Epithelial cell of proximal tubule (primary cell): ENCODE results near the gene OR10D3. TPM values are rescaled to one million over a fixed set of nuclear protein-coding genes. Genes with fewer than 3 reads are reported as not detected.

Experiments used
- DNase-seq: peaks from one replicate; pipeline ENCODE4 v3.0.0-alpha.2; 2011; ENCODE audit warnings: low read depth
- H3K4me3 ChIP-seq: 2 replicates; pipeline ENCODE4 v1.5.1; 2011; ENCODE audit warnings: low read depth, mild to moderate bottlenecking, low read length
- total RNA-seq: library from RNA; depleted of rRNA; stranded (reverse); fragments of >200 nt; gene quantifications from 2 replicates; pipeline ENCODE4 v1.2.3, GENCODE V29; 2015
- TF ChIP-seq, protein P1 (sequence below): conservative IDR thresholded peaks from 2 replicates; pipeline ENCODE4 v1.5.1; 2012; ENCODE audit warnings: low read depth, mild to moderate bottlenecking, low read length

Gene OR10D3
- total RNA-seq, 1 donor from 2014 or later = not detected

- peak; percentile 46 for DNase-seq
- TF ChIP-seq, protein P1, sequence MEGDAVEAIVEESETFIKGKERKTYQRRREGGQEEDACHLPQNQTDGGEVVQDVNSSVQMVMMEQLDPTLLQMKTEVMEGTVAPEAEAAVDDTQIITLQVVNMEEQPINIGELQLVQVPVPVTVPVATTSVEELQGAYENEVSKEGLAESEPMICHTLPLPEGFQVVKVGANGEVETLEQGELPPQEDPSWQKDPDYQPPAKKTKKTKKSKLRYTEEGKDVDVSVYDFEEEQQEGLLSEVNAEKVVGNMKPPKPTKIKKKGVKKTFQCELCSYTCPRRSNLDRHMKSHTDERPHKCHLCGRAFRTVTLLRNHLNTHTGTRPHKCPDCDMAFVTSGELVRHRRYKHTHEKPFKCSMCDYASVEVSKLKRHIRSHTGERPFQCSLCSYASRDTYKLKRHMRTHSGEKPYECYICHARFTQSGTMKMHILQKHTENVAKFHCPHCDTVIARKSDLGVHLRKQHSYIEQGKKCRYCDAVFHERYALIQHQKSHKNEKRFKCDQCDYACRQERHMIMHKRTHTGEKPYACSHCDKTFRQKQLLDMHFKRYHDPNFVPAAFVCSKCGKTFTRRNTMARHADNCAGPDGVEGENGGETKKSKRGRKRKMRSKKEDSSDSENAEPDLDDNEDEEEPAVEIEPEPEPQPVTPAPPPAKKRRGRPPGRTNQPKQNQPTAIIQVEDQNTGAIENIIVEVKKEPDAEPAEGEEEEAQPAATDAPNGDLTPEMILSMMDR = no peak
- no peak overlapping the region for H3K4me3 ChIP-seq
Observed at GRCh38 chr11:124174001-124174583, 9.1 kb upstream of the OR10D3 start.

- no peak for DNase-seq
- no peak overlapping the region for H3K4me3 ChIP-seq
- TF ChIP-seq, protein P1 = no peak
Observed at GRCh38 chr11:124176925-124177715, 6.0 kb upstream of the OR10D3 start.

GRCh38 chr11:124179310-124179709 lies 3.8 kb upstream of the OR10D3 start:
- TF ChIP-seq, protein P1 = no peak
- no peak overlapping the region for H3K4me3 ChIP-seq
- DNase-seq = no peak

DNA sequence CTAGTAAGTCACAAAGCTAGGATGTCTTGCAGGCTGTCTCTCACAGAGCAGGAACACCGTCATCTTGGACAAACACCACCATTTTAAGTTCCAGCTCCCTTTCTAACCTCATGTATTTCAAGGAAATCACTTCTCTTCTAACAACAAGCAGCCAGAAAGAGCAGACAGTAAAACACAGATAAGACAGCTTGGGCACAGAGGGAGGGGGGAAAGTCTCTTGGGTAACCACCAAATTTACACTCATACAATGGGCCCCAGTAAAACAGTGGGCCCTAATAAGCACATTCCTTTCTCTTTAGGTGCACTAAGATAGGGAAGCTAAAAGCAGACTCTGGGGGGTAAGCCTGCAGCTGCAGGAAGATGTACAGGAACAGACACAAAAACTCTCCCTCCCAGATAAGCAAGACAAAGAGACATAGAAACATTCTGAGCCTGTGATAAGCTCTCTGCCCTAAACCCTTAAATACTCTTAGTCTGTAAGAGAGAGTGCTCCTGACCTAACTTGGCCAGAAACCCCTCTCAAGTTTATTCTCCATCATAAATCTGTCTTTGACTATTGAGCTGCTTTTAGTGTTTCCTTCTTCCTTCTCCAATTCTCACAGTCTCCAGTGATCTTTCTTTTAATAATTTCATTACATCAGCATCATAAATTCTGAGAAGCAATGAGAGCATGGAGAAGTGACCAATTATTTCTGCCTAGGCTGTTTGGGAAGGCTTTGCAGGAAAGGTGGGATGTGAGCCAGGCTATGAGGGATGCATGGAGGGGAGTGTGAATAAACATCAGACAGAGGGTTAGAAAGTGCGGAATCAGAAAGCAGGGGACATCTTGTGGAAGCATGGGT lies 7.4 kb downstream of the OR10D3 start:
- no peak overlapping the region for H3K4me3 ChIP-seq
- TF ChIP-seq, protein P1 = no peak
- no peak for DNase-seq

DNA sequence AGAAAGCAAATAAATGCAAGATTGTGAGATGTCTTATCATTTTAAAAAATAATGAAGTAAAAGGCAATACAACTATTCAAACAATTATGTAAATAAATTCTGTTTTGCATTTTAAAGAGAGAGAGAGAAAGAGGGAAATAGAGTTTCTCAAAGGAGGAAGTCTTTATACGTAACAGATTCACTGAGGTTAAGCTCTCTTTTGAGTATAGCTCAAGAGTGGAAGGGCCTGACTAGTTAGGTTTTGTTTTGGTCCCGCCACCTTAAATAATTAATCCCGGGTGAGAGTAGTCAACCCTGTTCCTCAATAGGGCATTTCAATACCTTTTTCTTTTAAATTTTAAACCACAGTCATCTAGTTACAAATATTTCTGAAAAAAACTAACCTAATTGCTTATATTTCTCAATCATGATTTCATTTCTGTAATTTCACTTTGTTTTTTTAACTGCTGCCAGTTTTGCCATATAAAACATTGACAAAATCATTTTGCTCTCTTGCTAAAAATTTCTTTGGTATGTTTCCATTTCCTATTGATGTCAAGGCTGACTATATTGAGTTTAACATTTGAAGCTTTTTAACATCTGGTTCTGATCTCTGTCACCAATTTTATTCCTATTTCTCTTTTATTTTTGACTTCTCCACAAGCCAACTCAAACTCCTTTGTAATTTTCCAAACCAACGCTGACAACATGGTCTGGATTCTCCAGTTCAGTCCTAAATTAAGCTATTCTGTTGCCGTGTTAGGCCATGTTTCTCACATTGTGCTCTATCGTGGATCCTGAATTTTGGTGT lies 10.3 kb downstream of the OR10D3 start:
- TF ChIP-seq, protein P1 = no peak
- H3K4me3 ChIP-seq = no peak overlapping the region
- DNase-seq = no peak
